GM12878 (cell line): ENCODE measurements around the gene TMPRSS11D. TPM values are rescaled to one million over a fixed set of nuclear protein-coding genes. Genes with fewer than 3 reads are reported as not detected.

ENCODE experiments used
- ATAC-seq: fragments of 200-7000 bp; cut with Tn5 transposase; 3 replicates; pipeline ENCODE4 v1.9.1; 2020; ENCODE audit warnings: mild to moderate bottlenecking, moderate library complexity
- BruUV-seq: library from RNA; stranded (reverse); fragments of 400-500 nt; replicated peaks from 2 replicates; lab custom pipeline; 2021; lab: Mats Ljungman, UMichigan
- CTCF ChIA-PET: fragments of 300-600 bp; sonication (Branson Sonifier 250); formaldehyde crosslinking; extraction: SDS; loops from one replicate; lab custom pipeline; 2021; ENCODE audit warnings: inconsistent platforms; lab: Yijun Ruan, JAX
- POLR2A ChIA-PET: fragments of 350-600 bp; formaldehyde crosslinking; extraction: SDS; loops from one replicate; lab custom pipeline; 2021; ENCODE audit warnings: inconsistent platforms; lab: Charles Lee
- RAD21 ChIA-PET: fragments of 300-600 bp; sonication (Branson Sonifier 250); formaldehyde crosslinking; loops from one replicate; lab custom pipeline; 2023; ENCODE audit warnings: antibody characterized with exemption; ENCODE audit not compliant: unreplicated experiment; lab: Charles Lee
- SMC1A ChIA-PET: fragments of 300-600 bp; sonication (Branson Sonifier 250); formaldehyde crosslinking; loops from one replicate; lab custom pipeline; 2023; ENCODE audit not compliant: unreplicated experiment, uncharacterized antibody; lab: Charles Lee
- DNase-seq: peaks from one replicate; pipeline ENCODE4 v3.0.0-alpha.2; 2011; ENCODE audit warnings: low read depth, low spot score
- FAIRE-seq: peaks from 3 replicates; lab custom pipeline; 2011; peaks lifted over from hg19 to GRCh38; lab: Jason Lieb, UNC
- H2AFZ ChIP-seq: 2 replicates; pipeline ENCODE4 v1.6.0; 2011; ENCODE audit warnings: low read depth, low read length, control low read depth; ENCODE audit not compliant: control insufficient read depth
- H3K27ac ChIP-seq: 2 replicates; pipeline ENCODE4 v1.5.1; 2011; ENCODE audit warnings: control low read depth; ENCODE audit not compliant: control insufficient read depth, insufficient read depth
- H3K27me3 ChIP-seq, 2 experiments: replicated peaks in 1 of 2; 2 replicates each; pipeline versions ENCODE4 v1.6.0 to v1.6.1; 2011; ENCODE audit warnings: low read length in 1 of 2; ENCODE audit not compliant: control insufficient read depth in 2 of 2, insufficient read depth in 2 of 2
- H3K36me3 ChIP-seq, 2 experiments: 2 replicates each; pipeline ENCODE4 v1.5.1; 2011; ENCODE audit warnings: low read length in 1 of 2; ENCODE audit not compliant: control insufficient read depth in 2 of 2, insufficient read depth in 2 of 2
- H3K4me1 ChIP-seq: 2 replicates; pipeline ENCODE4 v1.6.1; 2011; ENCODE audit warnings: mild to moderate bottlenecking, low read length, moderate library complexity, mixed read lengths; ENCODE audit not compliant: control insufficient read depth, insufficient read depth
- H3K4me2 ChIP-seq: 2 replicates; pipeline ENCODE4 v1.6.0; 2011; ENCODE audit warnings: control low read depth; ENCODE audit not compliant: control insufficient read depth, insufficient read depth
- H3K4me3 ChIP-seq: fragments of 200-600 bp; sonication (generic); 2 replicates; pipeline ENCODE4 v1.5.1; 2016
- H3K79me2 ChIP-seq: 2 replicates; pipeline ENCODE4 v1.6.0; 2011; ENCODE audit warnings: low read length; ENCODE audit not compliant: control insufficient read depth, insufficient read depth
- H3K9ac ChIP-seq: 2 replicates; pipeline ENCODE4 v1.8.0; 2011; ENCODE audit warnings: low read length, control low read depth, mixed read lengths; ENCODE audit not compliant: control insufficient read depth, insufficient read depth
- H3K9me3 ChIP-seq: replicated peaks from 3 replicates; pipeline ENCODE4 v1.5.1; 2011; ENCODE audit warnings: mild to moderate bottlenecking, low read length; ENCODE audit not compliant: control insufficient read depth, insufficient read depth
- H4K20me1 ChIP-seq: 2 replicates; pipeline ENCODE4 v1.6.0; 2011; ENCODE audit not compliant: control insufficient read depth, insufficient read depth
- CEBPZ ChIP-seq: fragments of 150-350 bp; IDR thresholded peaks from 2 replicates; pipeline ENCODE4 v1.6.1; 2016; ENCODE audit warnings: low read depth, low read length
- EGR1 ChIP-seq, 2 experiments: IDR thresholded peaks; 1 replicate in 1 of 2; 2 replicates in 1 of 2; pipeline ENCODE4 v1.6.1; 2011 to 2012; ENCODE audit warnings: low read depth in 2 of 2, low read length in 2 of 2, borderline replicate concordance in 1 of 2, mild to moderate bottlenecking in 1 of 2, moderate library complexity in 1 of 2
- HCFC1 ChIP-seq: fragments of 150-350 bp; IDR thresholded peaks from 2 replicates; pipeline ENCODE4 v1.6.1; 2014; ENCODE audit warnings: low read length
- JUNB ChIP-seq: IDR thresholded peaks from 2 replicates; pipeline ENCODE4 v1.6.1; 2016; ENCODE audit warnings: antibody characterized with exemption, mild to moderate bottlenecking
- MYC ChIP-seq: IDR thresholded peaks from 2 replicates; pipeline ENCODE4 v1.6.1; 2011; ENCODE audit warnings: mild to moderate bottlenecking, low read length, moderate library complexity, inconsistent platforms; ENCODE audit not compliant: insufficient read depth, insufficient replicate concordance, insufficient read length, severe bottlenecking
- NBN ChIP-seq: fragments of 450-650 bp; IDR thresholded peaks from 2 replicates; pipeline ENCODE4 v1.6.1; 2016
- NR2C2 ChIP-seq: IDR thresholded peaks from 2 replicates; pipeline ENCODE4 v1.6.1; 2011; ENCODE audit warnings: borderline replicate concordance, low read depth; ENCODE audit not compliant: control insufficient read depth, insufficient read length
- SIN3A ChIP-seq: IDR thresholded peaks from 2 replicates; pipeline ENCODE4 v1.6.1; 2012; ENCODE audit warnings: low read depth, low read length, improper control_type of control experiment
- STAT1 ChIP-seq: fragments of 450-650 bp; conservative IDR thresholded peaks from 2 replicates; pipeline ENCODE4 v1.6.1; 2014; ENCODE audit warnings: antibody characterized with exemption, mild to moderate bottlenecking
- USF2 ChIP-seq: IDR thresholded peaks from 2 replicates; pipeline ENCODE4 v1.6.1; 2011; ENCODE audit warnings: low read depth, low read length, improper control_type of control experiment, borderline replicate concordance
- ZNF217 ChIP-seq: fragments of 450-650 bp; IDR thresholded peaks from 2 replicates; pipeline ENCODE4 v1.6.1; 2017; ENCODE audit warnings: antibody characterized with exemption, mild to moderate bottlenecking
- ZNF24 ChIP-seq: fragments of 450-650 bp; IDR thresholded peaks from 2 replicates; pipeline ENCODE4 v1.6.1; 2017; ENCODE audit warnings: antibody characterized with exemption, mild to moderate bottlenecking
- ZSCAN29 ChIP-seq: fragments of 450-650 bp; IDR thresholded peaks from 2 replicates; pipeline ENCODE4 v1.6.1; 2017; ENCODE audit warnings: mild to moderate bottlenecking, moderate library complexity
- WGBS: methylation state at CpG from one replicate; pipeline ENCODE4 v1.1.6; 2016; ENCODE audit warnings: low lambda C conversion rate; ENCODE audit not compliant: insufficient replicate concordance, insufficient coverage; ENCODE audit errors: missing lambda C conversion rate; 5-methylcytosine and 5-hydroxymethylcytosine counted together
- in situ Hi-C: fragments of 300-500 bp; cut with MboI; formaldehyde crosslinking; loops from 9 replicates; pipeline ENCODE4 v1.14.3; 2018; ENCODE audit warnings: mixed read lengths
- intact Hi-C: fragments of 100-400 bp; cut with micrococcal nuclease; formaldehyde crosslinking; loops from one replicate; pipeline ENCODE4 v1.14.2; 2022; ENCODE audit not compliant: unreplicated experiment
- polyA plus RNA-seq, 11 experiments: library from polyadenylated mRNA; depleted of rRNA in 4 of 11; unstranded in 6 of 11; stranded (reverse) in 5 of 11; fragments of >200 nt; fragmentation: Nextera tagmentation in 4 of 11; fragmentation: Illumina TruSeq in 1 of 11; extraction: Ambion mirVana in 4 of 11; extraction: Trizol in 1 of 11; gene quantifications; 1 replicate in 1 of 11; 2 replicates in 10 of 11; pipeline versions ENCODE4 v1.2.1 to v1.2.3, GENCODE V29; 2011 to 2016; ENCODE audit warnings: inconsistent platforms in 2 of 11, missing spikeins in 2 of 11, low read depth in 1 of 11
- total RNA-seq, 4 experiments: library from RNA; depleted of rRNA in 3 of 4; stranded (reverse); fragments of >200 nt in 3 of 4; fragmentation: Illumina TruSeq in 1 of 4; extraction: Trizol in 1 of 4; gene quantifications; 2 replicates each; pipeline versions ENCODE4 v1.2.1 to v1.2.3, GENCODE V29; 2013 to 2021

Gene TMPRSS11D
- total and polyA plus RNA-seq, 10 of the 15 experiments (the other 5 are each of a cell fraction or from before 2014, with no cell fraction given), result not detected

- no peaks in the 10 kb centered on the region for H3K79me2 ChIP-seq
- no peak overlapping the region for H2AFZ ChIP-seq
- intact Hi-C loops, result loop anchor here (10.0 kb wide), 2 partner anchors 167 to 263 kb away; no protein-coding TSS in a partner anchor
- no peaks in the 10 kb centered on the region for H3K9me3 ChIP-seq
- 44% methylated on average over 2 of the region's 2 CpGs for WGBS
- H3K36me3 ChIP-seq, result no peaks in the 10 kb centered on the region
- no peak overlapping the region for H3K9ac ChIP-seq
- no peak for ATAC-seq
- RAD21 ChIA-PET, result interaction anchor here (0.7 to 1.5 kb wide), 2 partner anchors 357 to 362 kb away, joined by 3 to 4 read pairs; no protein-coding TSS in a partner anchor
- DNase-seq, result no peak
- H3K4me2 ChIP-seq, result no peak overlapping the region
- CTCF ChIA-PET, result interaction anchor here (0.6 to 3.9 kb wide), 11 partner anchors 11 to 369 kb away, joined by 3 to 29 read pairs (median 5); no protein-coding TSS in a partner anchor
- H3K4me3 ChIP-seq, result no peak overlapping the region
- in situ Hi-C loops, result no loop called here
- no TSS peak for BruUV-seq
- POLR2A ChIA-PET, result no interaction called here
- H3K27me3 ChIP-seq, result no peaks in the 10 kb centered on the region
- no peak for TF ChIP-seq CEBPZ
- no peaks in the 10 kb centered on the region for H4K20me1 ChIP-seq
- H3K4me1 ChIP-seq, result no peaks in the 10 kb centered on the region
- FAIRE-seq, result no peak
- H3K27ac ChIP-seq, result no peak overlapping the region
- SMC1A ChIA-PET, result interaction anchor here (0.8 to 4.4 kb wide), 5 partner anchors 14 to 368 kb away, joined by 3 to 14 read pairs (median 4); no protein-coding TSS in a partner anchor
These were observed 28.3 kb upstream of the TMPRSS11D start for GRCh38 chr4:67912080-67912479.

- H2AFZ ChIP-seq, result no peak overlapping the region
- no peaks in the 10 kb centered on the region for H3K9me3 ChIP-seq
- no TSS peak for BruUV-seq
- 15% methylated on average over 3 of the region's 3 CpGs for WGBS
- FAIRE-seq (no peak), ATAC-seq (no peak), DNase-seq (no peak)
- no peak overlapping the region for H3K4me2 ChIP-seq
- H4K20me1 ChIP-seq, result no peaks in the 10 kb centered on the region
- POLR2A ChIA-PET, result interaction anchor here (1.2 kb wide), 1 partner anchor 165 kb away, joined by 5 read pairs; no protein-coding TSS in a partner anchor
- SMC1A ChIA-PET, result interaction anchor here (0.8 to 4.4 kb wide), 8 partner anchors 14 to 368 kb away, joined by 3 to 14 read pairs (median 4); no protein-coding TSS in a partner anchor
- no peaks in the 10 kb centered on the region for H3K79me2 ChIP-seq
- no peaks in the 10 kb centered on the region for H3K4me1 ChIP-seq
- intact Hi-C loops, result loop anchor here (10.0 kb wide), 2 partner anchors 167 to 263 kb away; no protein-coding TSS in a partner anchor
- no peak overlapping the region for H3K9ac ChIP-seq
- TF ChIP-seq ZSCAN29, result no peak
- no peak for TF ChIP-seq STAT1
- no peak for TF ChIP-seq NR2C2
- TF ChIP-seq JUNB, result no peak
- no peak for TF ChIP-seq USF2
- TF ChIP-seq ZNF24, result no peak
- no peak for TF ChIP-seq MYC
- no peak for TF ChIP-seq ZNF217
- no peak for TF ChIP-seq HCFC1
- TF ChIP-seq SIN3A, result no peak
- no peak for TF ChIP-seq NBN
- no peak for TF ChIP-seq EGR1 (IDR thresholded peaks at IDR 0.05; ENCODE audit: borderline replicate concordance in 1 of 2, low read depth in 2 of 2, low read length in 2 of 2)
- H3K4me3 ChIP-seq, result no peak overlapping the region
- RAD21 ChIA-PET, result interaction anchor here (1.0 to 1.5 kb wide), 2 partner anchors 49 to 362 kb away, joined by 4 read pairs; no protein-coding TSS in a partner anchor
- in situ Hi-C loops, result no loop called here
- H3K27ac ChIP-seq, result no peak overlapping the region
- H3K27me3 ChIP-seq, result no peaks in the 10 kb centered on the region
- H3K36me3 ChIP-seq, result no peaks in the 10 kb centered on the region
- CTCF ChIA-PET, result interaction anchor here (0.6 to 3.9 kb wide), 16 partner anchors 10 to 368 kb away, joined by 3 to 29 read pairs (median 4); no protein-coding TSS in a partner anchor
These were observed 27.8 kb upstream of the TMPRSS11D start for GRCh38 chr4:67911638-67912037.
